ENCODE data around the gene HOMER2. TPM values are rescaled to one million over a fixed set of nuclear protein-coding genes. Genes with fewer than 3 reads are reported as not detected.

HOMER2 gene
- total and polyA plus RNA-seq, 9 of the 15 experiments (the other 6 are each of a cell fraction or from before 2014, with no cell fraction given), result 0.13 to 0.47 (median 0.29) TPM; not detected in 1

- no peak for TF ChIP-seq E2F1 (CRISPR knock-in tag; IDR thresholded peaks at IDR 0.05)
- no peak for TF ChIP-seq ZNF444 (CRISPR knock-in tag; IDR thresholded peaks at IDR 0.05)
- no peak for TF ChIP-seq HNRNPH1 (optimal IDR thresholded peaks at IDR 0.05; ENCODE audit: low read depth, low read length)
- no peak for TF ChIP-seq MYBL2 (IDR thresholded peaks at IDR 0.05; ENCODE audit: low read depth)
- no peak for TF ChIP-seq MYBL2 (CRISPR knock-in tag; IDR thresholded peaks at IDR 0.05; ENCODE audit: borderline replicate concordance)
- TF ChIP-seq TCF7 (IDR thresholded peaks at IDR 0.05; ENCODE audit: borderline replicate concordance), result peak; percentile 70; the same call in 1 of the 2 replicates
- no peak for TF ChIP-seq ILK (tag; IDR thresholded peaks at IDR 0.05; ENCODE audit: borderline replicate concordance, low read depth)
- no peak for TF ChIP-seq ZNF77 (CRISPR knock-in tag; IDR thresholded peaks at IDR 0.05)
- TF ChIP-seq BRCA1 (IDR thresholded peaks at IDR 0.05), result no peak
- no peak for TF ChIP-seq BRCA1 (CRISPR knock-in tag; IDR thresholded peaks at IDR 0.05)
- no peak for TF ChIP-seq NR1H2 (CRISPR knock-in tag; IDR thresholded peaks at IDR 0.05)
- no peak for TF ChIP-seq ZNF316 (IDR thresholded peaks at IDR 0.05)
- TF ChIP-seq ZNF778 (CRISPR knock-in tag; IDR thresholded peaks at IDR 0.05), result no peak
- peak; percentile 61 for TF ChIP-seq MYC (IDR thresholded peaks at IDR 0.05; ENCODE audit: low read depth, low read length)
- 0 out of 2 replicates have a peak, but pooled peaks have one; percentile 25 for TF ChIP-seq MYC (CRISPR knock-in tag; IDR thresholded peaks at IDR 0.05; ENCODE audit: borderline replicate concordance, low read depth)
- TF ChIP-seq RFX1 (IDR thresholded peaks at IDR 0.05), result peak; percentile 62
- no peak for TF ChIP-seq SETDB1 (IDR thresholded peaks at IDR 0.05; ENCODE audit: low read length)
- TF ChIP-seq GABPA (tag; conservative IDR thresholded peaks at IDR 0.05; ENCODE audit: low read depth), result peak; percentile 87
- no peak for TF ChIP-seq ZNF785 (CRISPR knock-in tag; IDR thresholded peaks at IDR 0.05)
- TF ChIP-seq, protein P1, sequence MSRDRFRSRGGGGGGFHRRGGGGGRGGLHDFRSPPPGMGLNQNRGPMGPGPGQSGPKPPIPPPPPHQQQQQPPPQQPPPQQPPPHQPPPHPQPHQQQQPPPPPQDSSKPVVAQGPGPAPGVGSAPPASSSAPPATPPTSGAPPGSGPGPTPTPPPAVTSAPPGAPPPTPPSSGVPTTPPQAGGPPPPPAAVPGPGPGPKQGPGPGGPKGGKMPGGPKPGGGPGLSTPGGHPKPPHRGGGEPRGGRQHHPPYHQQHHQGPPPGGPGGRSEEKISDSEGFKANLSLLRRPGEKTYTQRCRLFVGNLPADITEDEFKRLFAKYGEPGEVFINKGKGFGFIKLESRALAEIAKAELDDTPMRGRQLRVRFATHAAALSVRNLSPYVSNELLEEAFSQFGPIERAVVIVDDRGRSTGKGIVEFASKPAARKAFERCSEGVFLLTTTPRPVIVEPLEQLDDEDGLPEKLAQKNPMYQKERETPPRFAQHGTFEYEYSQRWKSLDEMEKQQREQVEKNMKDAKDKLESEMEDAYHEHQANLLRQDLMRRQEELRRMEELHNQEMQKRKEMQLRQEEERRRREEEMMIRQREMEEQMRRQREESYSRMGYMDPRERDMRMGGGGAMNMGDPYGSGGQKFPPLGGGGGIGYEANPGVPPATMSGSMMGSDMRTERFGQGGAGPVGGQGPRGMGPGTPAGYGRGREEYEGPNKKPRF (IDR thresholded peaks at IDR 0.05; ENCODE audit: low read depth, low read length), result no peak
- TF ChIP-seq ZNF512 (tag; IDR thresholded peaks at IDR 0.05), result no peak
- no peak for TF ChIP-seq C11orf30 (IDR thresholded peaks at IDR 0.05; ENCODE audit: low read depth)
- TF ChIP-seq ZFX (CRISPR knock-in tag; IDR thresholded peaks at IDR 0.05), result no peak
- TF ChIP-seq L3MBTL2 (IDR thresholded peaks at IDR 0.05), result peak; percentile 76
- TF ChIP-seq BMI1 (IDR thresholded peaks at IDR 0.05; ENCODE audit: low read length), result no peak
Observed at GRCh38 chr15:82849556-82850512, 102.7 kb downstream of the HOMER2 start (continued).

Data from K562 (cell line).